Measurements from ENCODE around the gene MBOAT2.

DNA sequence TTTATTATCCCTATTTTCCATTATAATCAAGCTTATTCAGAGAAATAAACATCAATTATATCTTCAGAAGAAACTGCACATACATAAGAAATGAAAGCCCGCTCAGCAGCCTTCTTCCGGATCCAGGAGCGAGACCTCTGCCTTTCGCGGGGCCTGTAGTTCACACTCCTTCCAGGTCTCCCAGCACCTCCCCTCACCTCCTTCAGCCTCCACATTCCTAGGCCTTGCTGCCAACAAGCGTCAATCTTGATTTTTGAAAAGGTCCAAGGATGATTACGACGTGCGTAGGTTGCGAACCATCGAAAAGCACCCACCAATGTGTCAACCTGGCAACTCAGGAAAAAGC is 165.7 kb downstream of the MBOAT2 start:
- no peak for TF ChIP-seq POLR2AphosphoS5 (IDR thresholded peaks at IDR 0.05; ENCODE audit: low read depth, low read length)
- TF ChIP-seq, protein P1, sequence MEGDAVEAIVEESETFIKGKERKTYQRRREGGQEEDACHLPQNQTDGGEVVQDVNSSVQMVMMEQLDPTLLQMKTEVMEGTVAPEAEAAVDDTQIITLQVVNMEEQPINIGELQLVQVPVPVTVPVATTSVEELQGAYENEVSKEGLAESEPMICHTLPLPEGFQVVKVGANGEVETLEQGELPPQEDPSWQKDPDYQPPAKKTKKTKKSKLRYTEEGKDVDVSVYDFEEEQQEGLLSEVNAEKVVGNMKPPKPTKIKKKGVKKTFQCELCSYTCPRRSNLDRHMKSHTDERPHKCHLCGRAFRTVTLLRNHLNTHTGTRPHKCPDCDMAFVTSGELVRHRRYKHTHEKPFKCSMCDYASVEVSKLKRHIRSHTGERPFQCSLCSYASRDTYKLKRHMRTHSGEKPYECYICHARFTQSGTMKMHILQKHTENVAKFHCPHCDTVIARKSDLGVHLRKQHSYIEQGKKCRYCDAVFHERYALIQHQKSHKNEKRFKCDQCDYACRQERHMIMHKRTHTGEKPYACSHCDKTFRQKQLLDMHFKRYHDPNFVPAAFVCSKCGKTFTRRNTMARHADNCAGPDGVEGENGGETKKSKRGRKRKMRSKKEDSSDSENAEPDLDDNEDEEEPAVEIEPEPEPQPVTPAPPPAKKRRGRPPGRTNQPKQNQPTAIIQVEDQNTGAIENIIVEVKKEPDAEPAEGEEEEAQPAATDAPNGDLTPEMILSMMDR (IDR thresholded peaks at IDR 0.05), result no peak

Measured in Panc1 (cell line).